Ishikawa (cell line): ENCODE results near the gene AIG1.

Experiments used
- EP300 ChIP-seq: IDR thresholded peaks from 2 replicates; pipeline ENCODE4 v1.6.1; 2012; ENCODE audit warnings: borderline replicate concordance
- TF ChIP-seq, protein P1 (sequence below): IDR thresholded peaks from 2 replicates; pipeline ENCODE4 v1.6.1; 2012

DNA sequence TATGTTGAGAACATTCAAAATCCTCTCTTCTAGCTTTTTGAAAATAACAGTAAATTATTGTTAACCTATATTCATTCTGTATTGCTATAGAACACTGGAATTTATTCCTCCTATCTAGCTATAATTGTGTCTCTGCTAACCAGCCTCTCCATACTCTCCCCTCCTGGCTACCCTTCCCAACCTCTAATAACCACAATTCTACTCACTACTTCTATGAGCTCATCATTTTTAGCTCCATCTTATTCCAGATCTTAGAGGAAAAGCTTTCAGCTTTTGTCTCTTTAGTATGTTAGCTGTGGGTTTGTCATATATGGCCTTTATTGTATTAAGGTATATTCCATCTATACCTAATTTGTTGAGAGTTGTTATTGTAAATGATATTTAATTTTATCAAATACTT lies 108.8 kb downstream of the AIG1 start:
- TF ChIP-seq, protein P1, sequence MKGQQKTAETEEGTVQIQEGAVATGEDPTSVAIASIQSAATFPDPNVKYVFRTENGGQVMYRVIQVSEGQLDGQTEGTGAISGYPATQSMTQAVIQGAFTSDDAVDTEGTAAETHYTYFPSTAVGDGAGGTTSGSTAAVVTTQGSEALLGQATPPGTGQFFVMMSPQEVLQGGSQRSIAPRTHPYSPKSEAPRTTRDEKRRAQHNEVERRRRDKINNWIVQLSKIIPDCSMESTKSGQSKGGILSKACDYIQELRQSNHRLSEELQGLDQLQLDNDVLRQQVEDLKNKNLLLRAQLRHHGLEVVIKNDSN: no peak
- no peak for TF ChIP-seq EP300
